Stomach (tissue), 9 donors: Measurements from ENCODE around the gene TXNDC2. TPM values are rescaled to one million over a fixed set of nuclear protein-coding genes. Genes with fewer than 3 reads are reported as not detected.
"Not testable (repeated sequence)": the region's sequence is repeated elsewhere in the genome, so short reads cannot be mapped to it uniquely, and the experiment has no call there.

Experiments
- DNase-seq, 2 donors: peaks; one replicate each; pipeline versions ENCODE4 v3.0.0 to v3.0.0-alpha.2; 2013 to 2019
- H3K27ac ChIP-seq, 5 donors: fragments of 200-600 bp in 4 of 5; sonication (generic) in 4 of 5; one replicate each; pipeline ENCODE4 v1.5.1; 2013 to 2019; ENCODE audit warnings: mild to moderate bottlenecking in 1 of 5, moderate library complexity in 1 of 5
- H3K27me3 ChIP-seq, 3 donors: fragments of 200-600 bp; sonication (generic); one replicate each; pipeline ENCODE4 v1.5.1; 2017 to 2019; ENCODE audit warnings: mixed run types in 1 of 3
- H3K36me3 ChIP-seq, 4 donors: fragments of 200-600 bp; sonication (generic); 1 replicate in 3 of 4; 2 replicates in 1 of 4; pipeline ENCODE4 v1.5.1; 2016 to 2019
- H3K4me1 ChIP-seq, 4 donors: fragments of 200-600 bp; sonication (generic); one replicate each; pipeline ENCODE4 v1.5.1; 2016 to 2019
- H3K4me3 ChIP-seq, 4 donors: fragments of 200-600 bp; sonication (generic) in 3 of 4; one replicate each; pipeline ENCODE4 v1.5.1; 2016 to 2019; ENCODE audit warnings: mild to moderate bottlenecking in 1 of 4
- H3K9me3 ChIP-seq, 4 donors: fragments of 200-600 bp; sonication (generic); one replicate each; pipeline ENCODE4 v1.5.1; 2016 to 2019
- CTCF ChIP-seq, 7 experiments: fragments of 450-650 bp in 4 of 7; fragments of 200-600 bp in 3 of 7; sonication (generic) in 3 of 7; IDR thresholded peaks; one replicate each; pipeline ENCODE4 v1.5.1; 2016 to 2019; ENCODE audit warnings: antibody characterized with exemption in 7 of 7, control low read depth in 2 of 7, mild to moderate bottlenecking in 1 of 7
- EP300 ChIP-seq: sonication (generic); formaldehyde crosslinking; IDR thresholded peaks from one replicate; pipeline ENCODE4 v1.6.1; 2017; ENCODE audit warnings: antibody characterized with exemption
- POLR2A ChIP-seq, 4 donors: fragments of 450-650 bp; IDR thresholded peaks; one replicate each; pipeline ENCODE4 v1.6.1; 2016; ENCODE audit warnings: antibody characterized with exemption in 4 of 4, control low read depth in 2 of 4, mild to moderate bottlenecking in 1 of 4, moderate library complexity in 1 of 4
- POLR2AphosphoS5 ChIP-seq, 3 donors: sonication (generic); formaldehyde crosslinking; IDR thresholded peaks; one replicate each; pipeline ENCODE4 v1.6.1; 2016; ENCODE audit warnings: antibody characterized with exemption in 3 of 3
- WGBS, 5 donors: extraction: QIAGEN DNeasy Blood & Tissue Kit in 3 of 5; methylation state at CpG; one replicate each; pipeline versions ENCODE4 v1.1.5 to v1.1.7; 2013 to 2018; 5-methylcytosine and 5-hydroxymethylcytosine counted together
- intact Hi-C: fragments of 100-400 bp; cut with DNase I; formaldehyde crosslinking; loops from one replicate; pipeline ENCODE4 v1.15.1; 2023; ENCODE audit warnings: low total_unique reads
- polyA plus RNA-seq, 3 donors: library from polyadenylated mRNA; stranded (reverse); fragments of 200-250 nt; gene quantifications; one replicate each; pipeline ENCODE4 v1.2.3, GENCODE V29; 2013
- total RNA-seq, 5 donors: library from RNA; depleted of rRNA; stranded (reverse); fragments of >200 nt; gene quantifications; one replicate each; pipeline versions ENCODE4 v1.1.0 to v1.2.3, GENCODE V29; 2014 to 2016
- donor health status: healthy with polysubstance abuse.
- donor health status: Bipolar disorder and iron deficiency.
- donor health status: healthy.

TXNDC2 gene
- total and polyA plus RNA-seq, 8 donors: 0.18 TPM; not detected in 7

DNA sequence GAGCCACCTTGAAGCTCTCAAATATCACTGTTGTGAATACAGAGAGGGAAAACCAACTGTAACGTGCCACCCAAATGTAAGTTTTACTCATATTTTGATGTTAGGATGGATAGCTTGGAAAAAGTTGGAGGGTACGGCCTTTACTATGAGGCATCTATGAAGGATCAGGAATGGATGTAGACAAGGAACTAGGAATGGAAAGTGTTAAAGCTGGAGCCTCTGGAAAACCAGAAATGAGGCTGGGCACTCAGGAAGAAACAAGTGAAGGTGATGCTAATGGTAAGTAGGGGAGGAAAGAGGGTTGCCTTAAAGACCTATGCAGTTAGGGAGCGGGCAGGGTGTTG lies 204 bp downstream of the TXNDC2 start:
- H3K4me3 ChIP-seq: no peak overlapping the region
- no peaks in the 10 kb centered on the region for H3K36me3 ChIP-seq
- H3K9me3 ChIP-seq: no peaks in the 10 kb centered on the region
- no peaks in the 10 kb centered on the region for H3K4me1 ChIP-seq
- H3K27me3 ChIP-seq: no peaks in the 10 kb centered on the region
- TF ChIP-seq EP300 (no peak), CTCF (IDR thresholded peaks at IDR 0.05) (no peak), POLR2A (IDR thresholded peaks at IDR 0.05) (no peak), POLR2AphosphoS5 (IDR thresholded peaks at IDR 0.05) (no peak)
- no peak for DNase-seq
- WGBS, 5 donors: 93 to 98% (median 96%) methylated on average over 3 of the region's 3 CpGs
- no peak overlapping the region for H3K27ac ChIP-seq
- intact Hi-C loops: no loop called here

- no peak overlapping the region for H3K4me3 ChIP-seq
- H3K9me3 ChIP-seq: no peaks in the 10 kb centered on the region
- H3K36me3 ChIP-seq: no peaks in the 10 kb centered on the region
- TF ChIP-seq POLR2AphosphoS5 (IDR thresholded peaks at IDR 0.05): no peak
- no peak for TF ChIP-seq POLR2A (IDR thresholded peaks at IDR 0.05)
- TF ChIP-seq CTCF (IDR thresholded peaks at IDR 0.05): no peak
- no peak for TF ChIP-seq EP300
- no peaks in the 10 kb centered on the region for H3K27me3 ChIP-seq
- WGBS, 5 donors: 93 to 98% (median 97%) methylated on average over 5 of the region's 5 CpGs
- no peak overlapping the region for H3K27ac ChIP-seq
- intact Hi-C loops: no loop called here
- no peaks in the 10 kb centered on the region for H3K4me1 ChIP-seq
- DNase-seq: no peak
Observed at GRCh38 chr18:9887992-9888391, 2.2 kb downstream of the TXNDC2 start.

DNA sequence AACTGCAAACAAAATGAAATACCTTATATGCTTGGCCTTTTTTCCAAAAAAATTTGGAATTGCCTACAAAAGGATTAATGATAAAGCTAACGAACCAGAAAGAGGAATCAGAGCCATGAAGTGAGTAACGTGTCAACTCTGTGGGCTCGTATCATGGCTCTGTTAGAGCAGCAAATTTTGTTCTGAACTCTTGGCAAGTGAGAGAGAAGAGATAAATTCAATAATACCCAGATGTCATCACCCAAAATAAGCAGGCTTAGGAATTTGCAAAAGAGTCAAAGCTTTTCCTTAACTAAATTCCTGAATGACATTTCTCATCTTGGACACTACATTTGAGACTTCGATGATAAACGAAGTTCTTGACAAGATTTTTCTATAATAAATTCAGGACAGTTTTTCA lies 4.4 kb downstream of the TXNDC2 start:
- Histone ChIP-seq H3K27me3 (no peaks in the 10 kb centered on the region), H3K4me1 (no peaks in the 10 kb centered on the region), H3K4me3 (no peak overlapping the region), H3K27ac (no peak overlapping the region), H3K9me3 (no peaks in the 10 kb centered on the region), H3K36me3 (no peaks in the 10 kb centered on the region)
- WGBS, 5 donors: 89 to 94% (median 92%) methylated on average over 5 of the region's 5 CpGs
- no peak for DNase-seq
- intact Hi-C loops: no loop called here
- no peak for TF ChIP-seq POLR2AphosphoS5 (IDR thresholded peaks at IDR 0.05)
- TF ChIP-seq CTCF (IDR thresholded peaks at IDR 0.05): no peak
- no peak for TF ChIP-seq POLR2A (IDR thresholded peaks at IDR 0.05)
- no peak for TF ChIP-seq EP300

GRCh38 chr18:9890957-9891356 lies 5.2 kb downstream of the TXNDC2 start:
- 83 to 93% (median 86%) methylated on average over 1 of the region's 1 CpG for WGBS, 5 donors
- no peaks in the 10 kb centered on the region for H3K9me3 ChIP-seq
- H3K27me3 ChIP-seq: no peaks in the 10 kb centered on the region
- no peaks in the 10 kb centered on the region for H3K36me3 ChIP-seq
- no peak overlapping the region for H3K4me3 ChIP-seq
- DNase-seq: no peak
- intact Hi-C loops: no loop called here
- no peaks in the 10 kb centered on the region for H3K4me1 ChIP-seq
- no peak overlapping the region for H3K27ac ChIP-seq
- TF ChIP-seq CTCF (IDR thresholded peaks at IDR 0.05): no peak
- no peak for TF ChIP-seq EP300
- no peak for TF ChIP-seq POLR2A (IDR thresholded peaks at IDR 0.05)
- no peak for TF ChIP-seq POLR2AphosphoS5 (IDR thresholded peaks at IDR 0.05)

GRCh38 chr18:9891515-9891914 lies 5.7 kb downstream of the TXNDC2 start:
- H3K36me3 ChIP-seq, H3K4me1 ChIP-seq, intact Hi-C loops, DNase-seq, H3K27ac ChIP-seq, H3K4me3 ChIP-seq, H3K27me3 ChIP-seq, H3K9me3 ChIP-seq: not testable (repeated sequence)
- WGBS, 5 donors: 67 to 85% (median 80%) methylated on average over 4 of the region's 4 CpGs
